Adrenal gland (tissue), 5 donors: Measurements from ENCODE around the gene NCR3LG1.

Source experiments
- CTCF ChIP-seq, 6 experiments: fragments of 450-650 bp in 4 of 6; fragments of 200-600 bp in 2 of 6; sonication (generic) in 1 of 6; IDR thresholded peaks; 1 replicate in 5 of 6; 2 replicates in 1 of 6; pipeline versions ENCODE4 v1.5.1 to v1.8.0; 2016 to 2021; ENCODE audit warnings: antibody characterized with exemption in 6 of 6, mild to moderate bottlenecking in 2 of 6, moderate library complexity in 1 of 6
- POLR2A ChIP-seq, 2 donors: fragments of 450-650 bp; IDR thresholded peaks; one replicate each; pipeline ENCODE4 v1.6.1; 2017; ENCODE audit warnings: antibody characterized with exemption in 2 of 2, mild to moderate bottlenecking in 2 of 2, moderate library complexity in 1 of 2
- donor health status: DM: no; HTN: no; CAD: no.

- TF ChIP-seq CTCF (IDR thresholded peaks at IDR 0.05) (no peak), POLR2A (IDR thresholded peaks at IDR 0.05) (no peak)
Measured at GRCh38 chr11:17394743-17395390, 43.3 kb downstream of the NCR3LG1 start.
